ENCODE data around the gene TMED6.
"Not testable (repeated sequence)": the region's sequence is repeated elsewhere in the genome, so short reads cannot be mapped to it uniquely, and the experiment has no call there.

DNA sequence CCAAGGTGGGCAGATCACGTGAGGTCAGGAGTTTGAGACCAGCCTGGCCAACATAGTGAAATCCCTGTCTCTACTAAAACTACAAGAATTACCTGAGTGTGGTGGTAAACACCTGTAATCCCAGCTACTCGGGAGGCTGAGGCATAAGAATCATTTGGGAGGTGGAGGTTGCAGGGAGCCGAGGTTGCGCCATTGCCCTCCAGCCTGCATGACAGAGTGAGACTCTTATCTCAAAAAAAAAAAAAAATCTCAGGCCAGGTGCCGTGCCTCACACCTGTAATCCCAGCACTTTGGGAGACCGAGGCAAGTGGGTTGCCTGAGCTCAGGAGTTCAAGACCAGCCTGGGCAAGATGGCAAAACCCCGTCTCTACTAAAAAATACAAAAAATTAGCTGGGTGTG, 54.8 kb downstream of the TMED6 start:
- TF ChIP-seq CTCF (conservative IDR thresholded peaks at IDR 0.05 in 1 of 2, IDR thresholded peaks at IDR 0.05 in 1 of 2; ENCODE audit: low read depth in 1 of 2, low read length in 2 of 2); EZH2 (IDR thresholded peaks at IDR 0.05; ENCODE audit: low read length, missing control alignments): not testable (repeated sequence)

Measured in fibroblast of lung (primary cell).